ENCODE measurements around the gene BLTP2.

DNA sequence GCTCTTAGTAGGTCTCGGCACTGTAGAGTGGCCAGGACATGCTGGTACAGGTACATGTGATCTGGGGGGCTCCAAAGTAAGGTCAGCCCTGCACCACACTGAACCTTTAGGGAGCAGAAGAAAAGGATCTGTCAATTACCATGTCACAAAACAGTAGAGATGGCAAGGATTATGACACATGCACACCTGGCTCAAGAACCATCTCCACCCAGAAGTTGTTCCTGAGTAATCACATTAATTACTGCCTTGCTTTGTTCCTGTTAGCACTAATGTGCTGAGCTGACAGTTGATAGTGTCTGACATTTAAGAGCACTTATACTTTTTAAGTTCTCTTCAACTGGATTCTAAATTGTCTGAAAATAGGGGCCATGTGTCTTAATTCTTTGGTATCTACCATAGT, 9.5 kb downstream of the BLTP2 start:
- TF ChIP-seq, protein P1, sequence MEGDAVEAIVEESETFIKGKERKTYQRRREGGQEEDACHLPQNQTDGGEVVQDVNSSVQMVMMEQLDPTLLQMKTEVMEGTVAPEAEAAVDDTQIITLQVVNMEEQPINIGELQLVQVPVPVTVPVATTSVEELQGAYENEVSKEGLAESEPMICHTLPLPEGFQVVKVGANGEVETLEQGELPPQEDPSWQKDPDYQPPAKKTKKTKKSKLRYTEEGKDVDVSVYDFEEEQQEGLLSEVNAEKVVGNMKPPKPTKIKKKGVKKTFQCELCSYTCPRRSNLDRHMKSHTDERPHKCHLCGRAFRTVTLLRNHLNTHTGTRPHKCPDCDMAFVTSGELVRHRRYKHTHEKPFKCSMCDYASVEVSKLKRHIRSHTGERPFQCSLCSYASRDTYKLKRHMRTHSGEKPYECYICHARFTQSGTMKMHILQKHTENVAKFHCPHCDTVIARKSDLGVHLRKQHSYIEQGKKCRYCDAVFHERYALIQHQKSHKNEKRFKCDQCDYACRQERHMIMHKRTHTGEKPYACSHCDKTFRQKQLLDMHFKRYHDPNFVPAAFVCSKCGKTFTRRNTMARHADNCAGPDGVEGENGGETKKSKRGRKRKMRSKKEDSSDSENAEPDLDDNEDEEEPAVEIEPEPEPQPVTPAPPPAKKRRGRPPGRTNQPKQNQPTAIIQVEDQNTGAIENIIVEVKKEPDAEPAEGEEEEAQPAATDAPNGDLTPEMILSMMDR (IDR thresholded peaks at IDR 0.05), result no peak
- TF ChIP-seq POLR2A (IDR thresholded peaks at IDR 0.05; ENCODE audit: low read depth), result no peak
- TF ChIP-seq POLR2AphosphoS5 (IDR thresholded peaks at IDR 0.05), result no peak
